Measurements from ENCODE around the gene TAX1BP3. TPM values are rescaled to one million over a fixed set of nuclear protein-coding genes. Genes with fewer than 3 reads are reported as not detected.
A peak's percentile ranks its signal among the peaks of the same experiment; 100 is the strongest.

TAX1BP3 gene
- total and polyA plus RNA-seq, 9 of the 15 experiments (the other 6 are each of a cell fraction or from before 2014, with no cell fraction given): 0.99 to 14.5 (median 6.2) TPM

GRCh38 chr17:3639981-3640596 is 28.3 kb downstream of the TAX1BP3 start (continued):
- TF ChIP-seq MAZ (CRISPR knock-in tag; conservative IDR thresholded peaks at IDR 0.05 in 1 of 2, IDR thresholded peaks at IDR 0.05 in 1 of 2) (peak in 1 of 2 experiments; percentile 36; a peak in 1 of 4 replicates), CREB1 (IDR thresholded peaks at IDR 0.05) (0 out of 2 replicates have a peak, but pooled peaks have one; percentile 17), CREB1 (CRISPR knock-in tag; IDR thresholded peaks at IDR 0.05) (no peak), E2F1 (CRISPR knock-in tag; IDR thresholded peaks at IDR 0.05) (no peak), MAX (CRISPR knock-in tag; IDR thresholded peaks at IDR 0.05) (peak; percentile 94), JUN (IDR thresholded peaks at IDR 0.05; ENCODE audit: borderline replicate concordance, low read depth, low read length) (peak; percentile 10; the same call in 1 of the 2 replicates), JUN (CRISPR knock-in tag; IDR thresholded peaks at IDR 0.05; ENCODE audit: borderline replicate concordance) (no peak), ATF4 (CRISPR knock-in tag; IDR thresholded peaks at IDR 0.05) (no peak), TGIF2 (CRISPR knock-in tag; IDR thresholded peaks at IDR 0.05) (no peak), ZNF592 (IDR thresholded peaks at IDR 0.05) (peak; percentile 52; the same call in 1 of the 2 replicates), TOE1 (IDR thresholded peaks at IDR 0.05; ENCODE audit: borderline replicate concordance) (peak; percentile 59; the same call in 1 of the 2 replicates), TOE1 (CRISPR knock-in tag; IDR thresholded peaks at IDR 0.05; ENCODE audit: borderline replicate concordance, low read depth) (no peak), MEF2D (tag; conservative IDR thresholded peaks at IDR 0.05; ENCODE audit: low read depth) (peak; percentile 94), TFAP4 (CRISPR knock-in tag; IDR thresholded peaks at IDR 0.05; ENCODE audit: borderline replicate concordance) (peak; percentile 85), ZNF280A (IDR thresholded peaks at IDR 0.05; ENCODE audit: low read depth, partially characterized antibody) (no peak), MEIS2 (IDR thresholded peaks at IDR 0.05; ENCODE audit: partially characterized antibody) (peak; percentile 55), NR2C2 (CRISPR knock-in tag; IDR thresholded peaks at IDR 0.05) (no peak), NR2C2 (tag; IDR thresholded peaks at IDR 0.05) (peak; percentile 83)

All from K562 (cell line).